Breast epithelium (tissue), 4 donors: ENCODE data around the gene DHRS4. TPM values are rescaled to one million over a fixed set of nuclear protein-coding genes. Genes with fewer than 3 reads are reported as not detected.
"Not testable (repeated sequence)": the region's sequence is repeated elsewhere in the genome, so short reads cannot be mapped to it uniquely, and the experiment has no call there.

Source experiments
- DNase-seq, 2 donors: peaks; one replicate each; pipeline ENCODE4 v3.0.0-alpha.2; 2019; ENCODE audit warnings: low spot score in 2 of 2
- H3K27ac ChIP-seq, 2 donors: fragments of 200-600 bp; sonication (generic) in 1 of 2; one replicate each; pipeline ENCODE4 v1.5.1; 2016 to 2019; ENCODE audit warnings: mild to moderate bottlenecking in 1 of 2
- H3K27me3 ChIP-seq, 2 donors: fragments of 200-600 bp; sonication (generic) in 1 of 2; one replicate each; pipeline versions ENCODE4 v1.5.1 to v1.6.0; 2017 to 2019; ENCODE audit warnings: control low read depth in 1 of 2, mild to moderate bottlenecking in 1 of 2
- H3K36me3 ChIP-seq: fragments of 200-600 bp; one replicate; pipeline ENCODE4 v1.5.1; 2019
- H3K4me1 ChIP-seq, 2 donors: fragments of 200-600 bp; sonication (generic); one replicate each; pipeline ENCODE4 v1.5.1; 2016 to 2019; ENCODE audit warnings: control low read depth in 1 of 2
- H3K4me3 ChIP-seq, 3 donors: fragments of 200-600 bp; sonication (generic); 1 replicate in 2 of 3; 2 replicates in 1 of 3; pipeline ENCODE4 v1.5.1; 2016 to 2019; ENCODE audit warnings: mild to moderate bottlenecking in 3 of 3, moderate library complexity in 2 of 3
- H3K9me3 ChIP-seq, 2 donors: fragments of 200-600 bp; sonication (generic) in 1 of 2; one replicate each; pipeline ENCODE4 v1.5.1; 2016 to 2019; ENCODE audit warnings: control low read depth in 1 of 2
- CTCF ChIP-seq, 3 donors: fragments of 450-650 bp; IDR thresholded peaks; one replicate each; pipeline ENCODE4 v1.5.1; 2016 to 2017; ENCODE audit warnings: antibody characterized with exemption in 3 of 3, mild to moderate bottlenecking in 3 of 3, moderate library complexity in 3 of 3
- POLR2A ChIP-seq: fragments of 450-650 bp; IDR thresholded peaks from one replicate; pipeline ENCODE4 v1.6.1; 2016; ENCODE audit warnings: antibody characterized with exemption, mild to moderate bottlenecking, moderate library complexity
- POLR2AphosphoS5 ChIP-seq, 3 donors: sonication (generic); formaldehyde crosslinking; IDR thresholded peaks; one replicate each; pipeline ENCODE4 v1.6.1; 2017; ENCODE audit warnings: antibody characterized with exemption in 3 of 3
- intact Hi-C: fragments of 100-400 bp; cut with DNase I; formaldehyde crosslinking; loops from one replicate; pipeline ENCODE4 v1.15.1; 2023; ENCODE audit warnings: low total_unique reads
- total RNA-seq, 3 donors: library from RNA; depleted of rRNA; stranded (reverse); fragments of >200 nt; gene quantifications; one replicate each; pipeline ENCODE4 v1.1.0, GENCODE V29; 2016

The DHRS4 gene
- total RNA-seq, 3 donors from 2014 or later: 38.4 to 48.8 (median 40.0) TPM

DNA sequence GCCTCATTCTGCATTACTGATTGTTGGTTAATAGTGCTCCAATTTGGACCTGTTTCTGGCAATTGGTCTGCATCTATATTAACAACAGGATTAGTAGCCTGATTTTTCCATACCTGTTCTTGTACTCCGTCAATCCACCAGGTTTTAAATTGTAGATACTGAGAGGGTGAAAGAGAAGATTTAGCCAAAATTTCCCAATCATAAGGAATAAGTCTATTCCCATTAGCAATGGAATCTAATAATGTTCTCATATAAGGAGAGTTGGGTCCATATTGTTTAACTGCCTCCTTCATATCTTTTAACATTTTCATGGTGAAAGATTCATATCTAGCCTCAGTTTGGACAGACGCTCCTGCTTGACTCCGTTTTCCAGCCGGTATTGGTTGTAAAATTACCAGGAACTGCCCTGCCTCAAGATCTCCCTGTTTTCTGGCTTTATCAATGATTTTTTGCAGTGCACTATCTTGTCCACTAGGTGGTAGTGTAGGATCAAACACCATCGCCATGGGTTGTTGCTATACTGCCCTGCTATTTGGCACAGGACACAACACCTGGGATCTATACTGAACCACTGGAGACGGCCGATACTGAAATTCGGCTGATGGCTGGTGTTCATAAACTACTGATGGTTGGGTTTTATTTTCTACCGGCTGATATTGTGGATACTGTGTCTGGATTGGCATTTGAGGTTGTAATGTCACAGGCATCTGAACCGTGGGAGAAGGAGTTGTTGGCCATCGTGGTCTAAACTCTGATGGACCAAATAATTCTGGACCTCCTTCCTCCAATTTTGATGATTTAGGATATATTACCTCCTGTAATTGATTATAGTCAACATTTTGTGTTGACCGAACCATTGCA is 60.3 kb downstream of the DHRS4 start:
- DNase-seq: no peak
- intact Hi-C loops: no loop called here
- TF ChIP-seq CTCF (IDR thresholded peaks at IDR 0.05): peak; percentile 90 to 95 (median 93)
- no peak for TF ChIP-seq POLR2A
- TF ChIP-seq POLR2AphosphoS5 (IDR thresholded peaks at IDR 0.05): peak in 2 of 3 donors; percentile 17 to 54
- no peaks in the 10 kb centered on the region for H3K9me3 ChIP-seq
- H3K4me1 ChIP-seq: no peaks in the 10 kb centered on the region
- H3K36me3 ChIP-seq: no peaks in the 10 kb centered on the region
- H3K27me3 ChIP-seq: no peaks in the 10 kb centered on the region
- no peak overlapping the region for H3K4me3 ChIP-seq
- H3K27ac ChIP-seq: no peak overlapping the region

- H3K27ac ChIP-seq, intact Hi-C loops: not testable (repeated sequence)
Observed at GRCh38 chr14:24015745-24016144, 62.2 kb downstream of the DHRS4 start.

More at GRCh38 chr14:24015745-24016144, 62.2 kb downstream of the DHRS4 start:
- H3K4me1 ChIP-seq, H3K36me3 ChIP-seq, DNase-seq, H3K9me3 ChIP-seq, H3K4me3 ChIP-seq, H3K27me3 ChIP-seq: not testable (repeated sequence)

Other genes with a start within 250 kb of the DHRS4 start
- gene DHRS4L2, start 35.2 kb downstream of the DHRS4 start, total RNA-seq: 10 to 100 TPM; 13.4 to 22.9 (median 16.8) TPM
- under 1 TPM; 0.16 to 0.98 (median 0.73) TPM for gene CARMIL3, start 98.2 kb downstream of the DHRS4 start, total RNA-seq
- gene CPNE6, start 117.8 kb downstream of the DHRS4 start, total RNA-seq: not detected
- 10 to 100 TPM; 20.5 to 51.5 (median 24.3) TPM for gene PCK2, start 140.5 kb downstream of the DHRS4 start, total RNA-seq
- 10 to 100 TPM; 78.6 to 81.6 (median 80.9) TPM for gene DCAF11, start 161.0 kb downstream of the DHRS4 start, total RNA-seq
- 1 to 10 TPM; 2.1 to 5.6 (median 2.5) TPM for gene NRL, start 161.2 kb downstream of the DHRS4 start, total RNA-seq
- gene FITM1, start 176.9 kb downstream of the DHRS4 start, total RNA-seq: 1 to 10 TPM; 1.2 to 2.6 (median 1.6) TPM
- gene PSME1, start 182.4 kb downstream of the DHRS4 start, total RNA-seq: 100 to 1,000 TPM in 2 of 3 donors, 10 to 100 TPM in 1; 91.1 to 151 (median 135) TPM
- 10 to 100 TPM; 13.4 to 19.0 (median 16.5) TPM for gene EMC9, start 187.8 kb downstream of the DHRS4 start, total RNA-seq
- gene PSME2, start 192.8 kb downstream of the DHRS4 start, total RNA-seq: 10 to 100 TPM; 22.1 to 69.2 (median 62.1) TPM
- 10 to 100 TPM; 29.1 to 43.8 (median 41.0) TPM for gene RNF31, start 193.7 kb downstream of the DHRS4 start, total RNA-seq
- gene IRF9, start 207.5 kb downstream of the DHRS4 start, total RNA-seq: 10 to 100 TPM; 44.6 to 76.0 (median 54.7) TPM
- gene REC8, start 218.3 kb downstream of the DHRS4 start, total RNA-seq: 10 to 100 TPM in 1 of 3 donors, 1 to 10 TPM in 2; 2.9 to 10.2 (median 6.6) TPM
- gene IPO4, start 235.0 kb downstream of the DHRS4 start, total RNA-seq: 10 to 100 TPM; 17.0 to 41.6 (median 21.7) TPM
- gene TM9SF1, start 241.7 kb downstream of the DHRS4 start, total RNA-seq: 10 to 100 TPM; 52.3 to 75.7 (median 71.1) TPM